HG03064 (cell line): ENCODE results near the gene FAM83E.
"Not testable (repeated sequence)": the region's sequence is repeated elsewhere in the genome, so short reads cannot be mapped to it uniquely, and the experiment has no call there.

ENCODE experiments used
- ATAC-seq: cut with Tn5 transposase; IDR thresholded peaks from one replicate; pipeline ENCODE4 v1.9.1; 2021; ENCODE audit warnings: low read depth; ENCODE audit not compliant: unreplicated experiment

Gene FAM83E

GRCh38 chr19:48642862-48643261 is 28.0 kb upstream of the FAM83E start:
- ATAC-seq = no peak

- no peak for ATAC-seq
These were observed 27.0 kb upstream of the FAM83E start for GRCh38 chr19:48641850-48642249.

GRCh38 chr19:48639483-48640375 is 24.9 kb upstream of the FAM83E start:
- ATAC-seq = no peak

GRCh38 chr19:48638831-48639381 is 24.0 kb upstream of the FAM83E start:
- no peak for ATAC-seq

GRCh38 chr19:48637948-48638830 is 23.3 kb upstream of the FAM83E start:
- no peak for ATAC-seq

- ATAC-seq = peak; percentile 50
These were observed 22.6 kb upstream of the FAM83E start for GRCh38 chr19:48637449-48637947.

GRCh38 chr19:48636859-48637448 is 22.1 kb upstream of the FAM83E start, which contains the start of gene DBP:
Gene DBP, minus strand, starts transcription at chr19:48637379. Its CDS starts 385 bp downstream, at chr19:48636994.
- peak; percentile 2 for ATAC-seq

- ATAC-seq = no peak
These were observed 21.3 kb upstream of the FAM83E start for GRCh38 chr19:48635966-48636858.

GRCh38 chr19:48635263-48635965 is 20.5 kb upstream of the FAM83E start:
- no peak for ATAC-seq

GRCh38 chr19:48634424-48635262 is 19.8 kb upstream of the FAM83E start:
- no peak for ATAC-seq

GRCh38 chr19:48634036-48634342 is 19.1 kb upstream of the FAM83E start:
- no peak for ATAC-seq

- ATAC-seq = no peak
These were observed 18.5 kb upstream of the FAM83E start for GRCh38 chr19:48633148-48634035.

GRCh38 chr19:48632692-48633147 is 17.8 kb upstream of the FAM83E start:
- ATAC-seq = no peak

- not testable (repeated sequence) for ATAC-seq
These were observed 17.4 kb upstream of the FAM83E start for GRCh38 chr19:48632286-48632685.

- no peak for ATAC-seq
These were observed 16.3 kb upstream of the FAM83E start for GRCh38 chr19:48631225-48631624.

- ATAC-seq = no peak
These were observed 15.6 kb upstream of the FAM83E start for GRCh38 chr19:48630296-48631063.
